Endothelial cell of umbilical vein (primary cell): ENCODE data around the gene MFNG. TPM values are rescaled to one million over a fixed set of nuclear protein-coding genes. Genes with fewer than 3 reads are reported as not detected.

ENCODE experiments used
- BruUV-seq: library from RNA; stranded (reverse); fragments of 400-500 nt; replicated peaks from 2 replicates; lab custom pipeline; 2021; lab: Mats Ljungman, UMichigan
- CTCF ChIA-PET: fragments of 300-600, 350-600 bp; sonication (Branson Sonifier 250); formaldehyde crosslinking; loops from one replicate; lab custom pipeline; 2021; ENCODE audit warnings: antibody characterized with exemption, inconsistent platforms; lab: Charles Lee
- POLR2A ChIA-PET: fragments of 300-600, 350-600 bp; sonication (Branson Sonifier 250); formaldehyde crosslinking; loops from one replicate; lab custom pipeline; 2021; ENCODE audit warnings: antibody characterized with exemption, inconsistent platforms; lab: Charles Lee
- DNase-seq: peaks from one replicate; pipeline ENCODE4 v3.0.0-alpha.2; 2011; ENCODE audit warnings: low read depth, low spot score
- FAIRE-seq: peaks from 2 replicates; lab custom pipeline; 2011; peaks lifted over from hg19 to GRCh38; lab: Jason Lieb, UNC
- H2AFZ ChIP-seq: 2 replicates; pipeline ENCODE4 v1.6.0; 2012; ENCODE audit warnings: low read depth, low read length, control low read depth, inconsistent platforms
- H3K27ac ChIP-seq: 2 replicates; pipeline ENCODE4 v1.5.1; 2011; ENCODE audit warnings: low read depth, mild to moderate bottlenecking, control low read depth, low read length, moderate library complexity; ENCODE audit not compliant: insufficient read depth
- H3K27me3 ChIP-seq, 2 experiments: 2 replicates each; pipeline versions ENCODE4 v1.6.0 to v1.6.1; 2011; ENCODE audit warnings: low read length in 2 of 2, mixed read lengths in 1 of 2; ENCODE audit not compliant: control insufficient read depth in 2 of 2, insufficient read depth in 2 of 2
- H3K36me3 ChIP-seq, 2 experiments: 2 replicates in 1 of 2; 3 replicates in 1 of 2; pipeline ENCODE4 v1.5.1; 2011; ENCODE audit warnings: low read length in 2 of 2, mild to moderate bottlenecking in 1 of 2, moderate library complexity in 1 of 2; ENCODE audit not compliant: control insufficient read depth in 2 of 2, insufficient read depth in 2 of 2; ENCODE audit errors: extremely low read depth in 1 of 2
- H3K4me1 ChIP-seq: 3 replicates; pipeline ENCODE4 v1.5.1; 2011; ENCODE audit warnings: mild to moderate bottlenecking, low read length; ENCODE audit not compliant: control insufficient read depth, insufficient read depth; ENCODE audit errors: extremely low read depth
- H3K4me2 ChIP-seq: 2 replicates; pipeline ENCODE4 v1.6.1; 2011; ENCODE audit warnings: low read length, control low read depth, mixed read lengths; ENCODE audit not compliant: insufficient read depth
- H3K4me3 ChIP-seq, 3 experiments: fragments of 200-600 bp in 1 of 3; sonication (generic), shearing (Covaris generic) in 1 of 3; replicated peaks in 1 of 3; 2 replicates each; pipeline ENCODE4 v1.5.1; 2011 to 2016; ENCODE audit warnings: control low read depth in 3 of 3, low read length in 3 of 3, mild to moderate bottlenecking in 2 of 3, inconsistent platforms in 1 of 3, low read depth in 1 of 3, moderate library complexity in 1 of 3; ENCODE audit not compliant: insufficient read depth in 1 of 3
- H3K79me2 ChIP-seq: 2 replicates; pipeline ENCODE4 v1.6.0; 2012; ENCODE audit warnings: low read length, inconsistent platforms; ENCODE audit not compliant: control insufficient read depth, insufficient read depth
- H3K9ac ChIP-seq: replicated peaks from 2 replicates; pipeline ENCODE3; 2011; ENCODE audit warnings: low read length, control low read depth; ENCODE audit not compliant: insufficient read depth; ENCODE audit errors: extremely low read depth
- H3K9me1 ChIP-seq: replicated peaks from 3 replicates; pipeline ENCODE4 v1.6.0; 2011; ENCODE audit warnings: mild to moderate bottlenecking, low read length; ENCODE audit not compliant: control insufficient read depth, insufficient read depth; ENCODE audit errors: extremely low read depth
- H3K9me3 ChIP-seq: replicated peaks from 2 replicates; pipeline ENCODE4 v1.5.1; 2012; ENCODE audit warnings: low read length, inconsistent platforms; ENCODE audit not compliant: control insufficient read depth, insufficient read depth
- H4K20me1 ChIP-seq: replicated peaks from 2 replicates; pipeline ENCODE3; 2011; ENCODE audit warnings: mild to moderate bottlenecking, low read length; ENCODE audit not compliant: control insufficient read depth, insufficient read depth; ENCODE audit errors: extremely low read depth
- EZH2 ChIP-seq: IDR thresholded peaks from 2 replicates; pipeline ENCODE4 v1.6.1; 2012; ENCODE audit warnings: borderline replicate concordance, low read depth, mild to moderate bottlenecking, moderate library complexity, low read length, inconsistent platforms; ENCODE audit not compliant: severe bottlenecking
- FOS ChIP-seq: IDR thresholded peaks from 2 replicates; pipeline ENCODE4 v1.6.1; 2011; ENCODE audit warnings: mild to moderate bottlenecking, low read length, moderate library complexity, borderline replicate concordance; ENCODE audit not compliant: insufficient read depth
- MYC ChIP-seq: IDR thresholded peaks from one replicate; pipeline ENCODE4 v1.6.1; 2011; ENCODE audit warnings: mild to moderate bottlenecking, low read depth, low read length
- POLR2AphosphoS5 ChIP-seq: IDR thresholded peaks from 2 replicates; pipeline ENCODE4 v1.6.1; 2012; ENCODE audit warnings: low read depth, mild to moderate bottlenecking, control low read depth, low read length, moderate library complexity; ENCODE audit not compliant: insufficient read depth
- dilution Hi-C: fragments of 300-500 bp; cut with MboI; formaldehyde crosslinking; loops from one replicate; pipeline ENCODE4 v1.15.0; 2019; ENCODE audit warnings: low sequenced_read_pairs; ENCODE audit not compliant: extremely low pct_ligation_motif_present
- intact Hi-C: fragments of 100-400 bp; cut with micrococcal nuclease; formaldehyde crosslinking; loops from one replicate; pipeline ENCODE4 v1.10.0; 2022
- polyA plus RNA-seq, 4 experiments: library from polyadenylated mRNA; depleted of rRNA in 3 of 4; stranded (reverse) in 3 of 4; unstranded in 1 of 4; fragments of >200 nt; gene quantifications; 2 replicates each; pipeline versions ENCODE4 v1.2.1 to v1.2.3, GENCODE V29; 2011 to 2012; ENCODE audit warnings: missing spikeins in 1 of 4
- total RNA-seq: library from RNA; stranded (reverse); gene quantifications from 2 replicates; pipeline ENCODE4 v1.2.3, GENCODE V29; 2021
- TF ChIP-seq, protein P1 (sequence below): IDR thresholded peaks from 2 replicates; pipeline ENCODE4 v1.6.1; 2011; ENCODE audit not compliant: insufficient read depth, insufficient read length
- TF ChIP-seq, protein P2 (sequence below), 2 donors: IDR thresholded peaks; 1 replicate in 1 of 2; 2 replicates in 1 of 2; pipeline ENCODE4 v1.5.1; 2011; ENCODE audit warnings: low read length in 2 of 2, mild to moderate bottlenecking in 2 of 2, moderate library complexity in 2 of 2, control low read depth in 1 of 2, inconsistent platforms in 1 of 2, low read depth in 1 of 2; ENCODE audit not compliant: insufficient read depth in 1 of 2; ENCODE audit errors: extremely low read depth in 1 of 2

MFNG gene
- total and polyA plus RNA-seq, 2 donors (not counting 3 experiments of a cell fraction or from before 2014, with no cell fraction given), result 188 to 257 TPM

DNA sequence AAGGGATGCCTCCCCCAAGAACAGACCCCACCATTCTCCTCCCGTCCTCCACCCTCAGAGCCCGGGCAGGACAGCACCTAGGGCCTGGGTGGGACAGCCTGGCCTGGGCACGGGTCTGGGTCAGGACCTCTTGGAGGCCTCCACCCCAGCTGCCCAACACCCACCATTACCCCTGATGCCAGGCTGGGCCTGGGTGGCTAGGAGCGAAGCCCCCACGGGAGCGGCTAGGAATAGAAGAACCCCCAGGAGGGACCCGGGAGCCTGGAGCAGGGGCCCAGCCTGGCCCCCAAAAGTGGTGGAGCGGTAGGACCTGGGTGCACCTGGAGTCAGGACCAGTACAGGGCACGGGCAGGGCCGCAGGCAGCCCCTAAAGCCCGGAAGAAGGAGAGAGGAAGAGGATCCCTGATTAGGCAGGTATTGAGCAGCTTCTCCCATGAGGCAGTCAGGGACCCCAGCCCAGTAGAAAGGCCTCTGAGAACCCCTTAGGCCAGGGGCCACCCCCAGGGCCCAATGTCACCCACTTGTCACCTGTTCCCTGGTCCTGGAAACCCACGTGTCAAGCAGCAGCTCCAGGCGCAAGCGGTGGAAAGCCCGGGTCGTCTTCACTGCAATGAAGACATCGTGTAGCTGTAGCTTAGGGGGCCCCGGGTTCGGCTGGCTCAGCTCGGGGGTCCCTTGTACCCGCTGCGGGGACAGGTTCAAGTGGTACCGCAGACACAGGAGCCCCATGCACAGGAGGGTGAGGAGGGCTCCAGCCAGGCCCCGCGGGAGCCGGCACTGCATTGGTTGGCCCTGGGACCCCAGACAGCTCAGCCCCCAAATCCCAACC lies 575 bp downstream of the MFNG start:
- peak overlapping the region; percentile 44 for H3K9ac ChIP-seq
- H2AFZ ChIP-seq, result no peak overlapping the region
- intact Hi-C loops (loop anchor here (1.0 to 2.0 kb wide), 3 partner anchors 12 to 75 kb away; partner anchors contain the start of genes CARD10 and CDC42EP1), dilution Hi-C loops (no loop called here)
- H3K4me2 ChIP-seq, result peak overlapping the region; percentile 48
- peak; percentile 47 for FAIRE-seq
- BruUV-seq, result TSS peak; percentile 51
- CTCF ChIA-PET, result interaction anchor here (1.0 to 2.3 kb wide), 8 partner anchors 10 to 107 kb away, joined by 3 to 21 read pairs (median 5); no protein-coding TSS in a partner anchor
- no peaks in the 10 kb centered on the region for H3K9me1 ChIP-seq
- peak overlapping the region; percentile 61 to 90 (median 81) for H3K4me3 ChIP-seq
- peaks cover 51% of the 10 kb centered on the region for H3K79me2 ChIP-seq
- POLR2A ChIA-PET, result interaction anchor here (0.9 to 1.4 kb wide), 2 partner anchors 16 to 27 kb away, joined by 3 to 5 read pairs; no protein-coding TSS in a partner anchor
- no peak for TF ChIP-seq POLR2AphosphoS5
- TF ChIP-seq, protein P1, sequence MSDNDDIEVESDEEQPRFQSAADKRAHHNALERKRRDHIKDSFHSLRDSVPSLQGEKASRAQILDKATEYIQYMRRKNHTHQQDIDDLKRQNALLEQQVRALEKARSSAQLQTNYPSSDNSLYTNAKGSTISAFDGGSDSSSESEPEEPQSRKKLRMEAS, result no peak
- no peak for TF ChIP-seq MYC
- TF ChIP-seq FOS, result no peak
- TF ChIP-seq, protein P2, sequence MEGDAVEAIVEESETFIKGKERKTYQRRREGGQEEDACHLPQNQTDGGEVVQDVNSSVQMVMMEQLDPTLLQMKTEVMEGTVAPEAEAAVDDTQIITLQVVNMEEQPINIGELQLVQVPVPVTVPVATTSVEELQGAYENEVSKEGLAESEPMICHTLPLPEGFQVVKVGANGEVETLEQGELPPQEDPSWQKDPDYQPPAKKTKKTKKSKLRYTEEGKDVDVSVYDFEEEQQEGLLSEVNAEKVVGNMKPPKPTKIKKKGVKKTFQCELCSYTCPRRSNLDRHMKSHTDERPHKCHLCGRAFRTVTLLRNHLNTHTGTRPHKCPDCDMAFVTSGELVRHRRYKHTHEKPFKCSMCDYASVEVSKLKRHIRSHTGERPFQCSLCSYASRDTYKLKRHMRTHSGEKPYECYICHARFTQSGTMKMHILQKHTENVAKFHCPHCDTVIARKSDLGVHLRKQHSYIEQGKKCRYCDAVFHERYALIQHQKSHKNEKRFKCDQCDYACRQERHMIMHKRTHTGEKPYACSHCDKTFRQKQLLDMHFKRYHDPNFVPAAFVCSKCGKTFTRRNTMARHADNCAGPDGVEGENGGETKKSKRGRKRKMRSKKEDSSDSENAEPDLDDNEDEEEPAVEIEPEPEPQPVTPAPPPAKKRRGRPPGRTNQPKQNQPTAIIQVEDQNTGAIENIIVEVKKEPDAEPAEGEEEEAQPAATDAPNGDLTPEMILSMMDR (IDR thresholded peaks at IDR 0.05; ENCODE audit: extremely low read depth in 1 of 2, insufficient read depth in 1 of 2, low read depth in 1 of 2, low read length in 2 of 2), result no peak
- TF ChIP-seq EZH2, result no peak
- no peaks in the 10 kb centered on the region for H3K9me3 ChIP-seq
- peak overlapping the region; percentile 83 for H3K27ac ChIP-seq
- peak; percentile 27 for DNase-seq
- H3K27me3 ChIP-seq, result no peaks in the 10 kb centered on the region
- no peaks in the 10 kb centered on the region for H4K20me1 ChIP-seq
- H3K4me1 ChIP-seq, result peaks cover 34% of the 10 kb centered on the region
- peaks cover 0 to 8% of the 10 kb centered on the region in 2 experiments for H3K36me3 ChIP-seq
